ENCODE results near the gene PDK3.

The PDK3 gene

DNA sequence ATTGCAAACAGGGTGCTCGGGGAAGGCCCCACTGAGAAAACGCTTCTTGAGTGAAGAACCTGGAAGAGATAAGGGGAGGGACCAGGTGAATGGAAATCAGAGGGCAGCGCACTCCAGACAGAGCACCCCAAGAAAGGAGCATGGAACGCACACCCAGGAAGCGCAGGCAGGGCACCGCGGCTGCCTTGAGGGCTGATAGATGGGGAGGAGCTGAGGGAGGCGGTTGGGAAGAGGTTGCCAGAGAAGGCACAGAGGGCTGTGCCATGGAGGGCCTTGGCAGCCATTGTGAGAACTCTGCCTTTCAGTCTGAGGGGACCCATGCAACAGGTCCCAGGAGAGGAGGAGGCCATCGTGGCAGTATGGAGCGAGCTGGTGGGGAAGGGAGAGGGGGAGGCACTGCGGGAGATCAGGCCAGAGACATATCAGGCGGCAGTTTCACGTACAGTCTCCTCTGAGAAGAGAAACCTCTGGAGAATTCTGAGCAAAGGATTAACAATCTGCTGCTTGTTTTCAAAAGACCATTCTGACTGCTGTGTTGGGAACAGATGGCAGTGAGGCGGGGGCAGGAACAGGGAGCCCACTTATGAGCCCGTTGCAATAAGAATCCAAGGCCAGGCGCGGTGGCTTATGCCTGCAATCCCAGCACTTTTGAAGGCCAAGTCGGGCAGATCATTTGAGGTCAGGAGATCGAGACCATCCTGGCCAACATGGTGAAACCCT, 98.4 kb downstream of the PDK3 start:
- DNase-seq = no peak

GRCh38 chrX:24566240-24566639, 101.2 kb downstream of the PDK3 start:
- no peak for DNase-seq

- DNase-seq = no peak
Measured at GRCh38 chrX:24567169-24567568, 102.1 kb downstream of the PDK3 start.

DNA sequence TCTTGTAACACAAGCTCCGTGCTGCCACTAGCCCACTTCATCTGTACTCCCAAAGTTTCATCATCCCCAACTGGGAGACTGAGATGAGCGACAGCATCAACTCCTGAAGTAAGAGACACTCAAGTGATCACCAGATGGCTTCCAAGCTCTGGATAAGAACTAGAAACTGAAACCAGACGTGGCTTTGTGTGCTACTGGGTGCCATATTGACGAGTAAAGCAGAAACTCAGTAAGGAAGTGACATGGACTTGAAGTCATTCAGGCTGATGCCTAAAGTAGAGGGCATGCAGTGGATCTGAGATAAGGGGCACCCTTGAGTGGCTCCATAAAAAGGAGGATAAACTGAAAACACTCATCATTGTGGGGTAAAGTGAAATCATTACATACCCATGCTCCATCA, 109.7 kb downstream of the PDK3 start:
- DNase-seq = no peak

DNA sequence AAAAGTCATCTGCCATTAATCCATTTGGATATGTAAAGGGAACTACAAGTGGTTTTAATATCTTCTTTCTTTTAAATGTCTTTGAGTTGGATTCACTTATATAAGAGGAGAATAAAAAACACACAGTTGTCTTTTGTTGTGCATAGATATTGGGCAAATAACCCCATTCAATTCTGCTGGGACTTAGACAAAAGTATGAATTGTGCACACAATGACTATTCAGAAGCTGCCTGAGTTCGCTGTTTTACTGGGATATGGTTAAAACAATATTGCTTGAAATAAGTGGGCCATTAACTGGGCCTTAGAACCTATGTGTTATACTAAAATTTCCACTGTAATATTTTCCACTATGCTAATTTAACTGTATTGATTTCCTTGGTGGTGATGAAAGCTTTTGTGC, 110.4 kb downstream of the PDK3 start:
- no peak for DNase-seq

DNA sequence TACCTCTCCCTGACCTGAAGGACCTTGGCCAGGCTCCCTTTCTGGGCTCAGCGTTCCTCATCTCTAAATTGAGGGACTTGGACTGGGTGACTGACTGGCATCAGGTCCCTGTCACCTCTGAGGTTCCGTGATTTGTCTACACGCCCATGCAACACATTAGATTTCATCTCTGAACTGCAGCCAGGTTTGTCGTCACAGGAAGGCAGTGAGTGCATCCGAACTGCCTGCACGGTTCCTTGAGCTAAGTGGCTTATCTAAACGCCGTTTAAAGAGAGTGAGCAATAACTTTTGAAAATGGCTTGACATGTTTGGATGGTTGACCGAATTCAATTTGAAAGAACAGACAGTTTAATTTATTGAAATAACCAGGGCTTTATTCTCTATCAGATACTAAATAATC, 112.0 kb downstream of the PDK3 start:
- no peak for DNase-seq
